ENCODE measurements around the gene UPF2. TPM values are rescaled to one million over a fixed set of nuclear protein-coding genes. Genes with fewer than 3 reads are reported as not detected.

Gene UPF2
- total and polyA plus RNA-seq, 2 donors (not counting 1 experiment from before 2014, with no cell fraction given): 8.9 to 60.0 TPM

DNA sequence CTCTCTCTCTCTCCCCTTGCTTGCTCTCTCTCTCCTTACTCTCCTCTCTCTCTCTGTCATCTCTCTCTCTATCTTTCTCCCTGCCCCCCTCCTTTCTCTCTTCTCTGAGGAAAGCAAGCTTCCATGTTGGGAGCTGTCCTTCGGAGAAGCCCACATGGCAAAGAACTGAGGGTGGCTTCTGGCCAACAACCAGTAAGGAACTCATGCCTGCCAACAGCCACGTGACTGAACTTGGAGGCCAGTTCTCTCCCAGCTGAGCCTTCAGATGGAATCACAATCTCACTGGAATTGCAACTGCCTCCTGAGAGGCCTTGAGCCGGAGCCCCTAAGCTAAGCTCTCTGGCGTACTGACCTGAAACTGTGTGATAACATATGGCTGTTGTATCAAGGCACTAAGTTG is 14.1 kb upstream of the UPF2 start:
- peaks cover 0 to 5% (median 0%) of the 10 kb centered on the region in 3 donors for H3K9me3 ChIP-seq (ENCODE audit: control extremely low read depth in 1 of 3, control insufficient read depth in 2 of 3, insufficient read depth in 1 of 3, low read length in 2 of 3)
- no peak overlapping the region for H3K4me3 Mint-ChIP-seq
- intact Hi-C loops (cut with micrococcal nuclease): no loop called here
- H3K27me3 Mint-ChIP-seq: no peaks in the 10 kb centered on the region
- H3K4me2 ChIP-seq (replicated peaks; ENCODE audit: low read depth, low read length, poor library complexity, severe bottlenecking): no peak overlapping the region
- no peaks in the 10 kb centered on the region for H3K79me2 ChIP-seq (ENCODE audit: control insufficient read depth, insufficient read depth, low read length)
- H3K27ac ChIP-seq (ENCODE audit: low read length in 2 of 2): no peak overlapping the region
- 67% methylated on average over 3 of the region's 4 CpGs for WGBS (ENCODE audit: insufficient coverage)
- ChIA-PET CTCF (interaction anchor here (0.6 kb wide), 1 partner anchor 324 kb away, joined by 3 read pairs; no protein-coding TSS in a partner anchor), POLR2A (interaction anchor here (0.6 kb wide), 1 partner anchor 286 kb away, joined by 9 read pairs; no protein-coding TSS in a partner anchor)
- peaks cover 22% of the 10 kb centered on the region for H3K4me1 Mint-ChIP-seq
- no peak overlapping the region for H3K27ac Mint-ChIP-seq
- H3K4me1 ChIP-seq (ENCODE audit: control insufficient read depth in 2 of 2, insufficient read depth in 2 of 2, low read length in 2 of 2): peaks cover 17 to 26% of the 10 kb centered on the region in 2 donors
- no peak for DNase-seq
- H2AFZ ChIP-seq (ENCODE audit: insufficient read depth, low read depth, low read length, poor library complexity, severe bottlenecking): no peak overlapping the region
- H3K36me3 ChIP-seq (replicated peaks in 1 of 2; ENCODE audit: control extremely low read depth in 1 of 2, control insufficient read depth in 1 of 2, extremely low read depth in 1 of 2, insufficient read depth in 2 of 2, low read length in 1 of 2): no peaks in the 10 kb centered on the region
- no peaks in the 10 kb centered on the region for H3K9me3 Mint-ChIP-seq (ENCODE audit: insufficient read depth)
- no peak for ATAC-seq (ENCODE audit: low read depth)
- H3K9ac ChIP-seq (ENCODE audit: low read length): no peak overlapping the region
- H3K4me3 ChIP-seq (ENCODE audit: control extremely low read depth in 1 of 5, extremely low read depth in 1 of 5, insufficient read depth in 1 of 5, low read depth in 2 of 5, low read length in 4 of 5): no peak overlapping the region
- H3K27me3 ChIP-seq (replicated peaks in 1 of 4; ENCODE audit: control extremely low read depth in 1 of 4, control insufficient read depth in 3 of 4, insufficient read depth in 4 of 4, low read length in 3 of 4): no peaks in the 10 kb centered on the region
- TF ChIP-seq EZH2 (IDR thresholded peaks at IDR 0.05; ENCODE audit: borderline replicate concordance, insufficient read depth, low read depth, low read length, poor library complexity, severe bottlenecking): no peak
- TF ChIP-seq, protein P1, sequence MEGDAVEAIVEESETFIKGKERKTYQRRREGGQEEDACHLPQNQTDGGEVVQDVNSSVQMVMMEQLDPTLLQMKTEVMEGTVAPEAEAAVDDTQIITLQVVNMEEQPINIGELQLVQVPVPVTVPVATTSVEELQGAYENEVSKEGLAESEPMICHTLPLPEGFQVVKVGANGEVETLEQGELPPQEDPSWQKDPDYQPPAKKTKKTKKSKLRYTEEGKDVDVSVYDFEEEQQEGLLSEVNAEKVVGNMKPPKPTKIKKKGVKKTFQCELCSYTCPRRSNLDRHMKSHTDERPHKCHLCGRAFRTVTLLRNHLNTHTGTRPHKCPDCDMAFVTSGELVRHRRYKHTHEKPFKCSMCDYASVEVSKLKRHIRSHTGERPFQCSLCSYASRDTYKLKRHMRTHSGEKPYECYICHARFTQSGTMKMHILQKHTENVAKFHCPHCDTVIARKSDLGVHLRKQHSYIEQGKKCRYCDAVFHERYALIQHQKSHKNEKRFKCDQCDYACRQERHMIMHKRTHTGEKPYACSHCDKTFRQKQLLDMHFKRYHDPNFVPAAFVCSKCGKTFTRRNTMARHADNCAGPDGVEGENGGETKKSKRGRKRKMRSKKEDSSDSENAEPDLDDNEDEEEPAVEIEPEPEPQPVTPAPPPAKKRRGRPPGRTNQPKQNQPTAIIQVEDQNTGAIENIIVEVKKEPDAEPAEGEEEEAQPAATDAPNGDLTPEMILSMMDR (IDR thresholded peaks at IDR 0.05): no peak
- H4K20me1 ChIP-seq (ENCODE audit: control insufficient read depth, insufficient read depth, low read length, poor library complexity, severe bottlenecking): no peaks in the 10 kb centered on the region

DNA sequence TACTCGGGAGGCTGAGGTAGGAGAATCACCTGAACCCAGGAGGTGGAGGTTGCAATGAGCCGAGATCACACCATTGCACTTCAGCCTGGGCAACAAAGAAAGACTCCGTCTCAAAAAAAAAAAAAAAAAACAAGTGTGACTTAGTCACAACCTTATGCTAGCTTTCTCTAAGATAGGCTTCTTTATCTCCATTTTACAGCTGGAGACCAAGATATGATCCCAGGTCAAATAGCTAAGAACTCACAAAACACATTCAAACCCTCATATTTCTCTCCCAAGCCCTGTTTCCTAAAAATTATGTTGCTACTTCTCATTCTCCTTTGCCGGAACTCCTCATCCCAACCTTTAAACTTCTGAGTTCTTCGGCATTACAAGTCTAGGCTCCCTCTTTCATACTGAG is 13.1 kb upstream of the UPF2 start:
- Mint-ChIP-seq H3K4me3 (no peak overlapping the region), H3K27ac (peak overlapping the region; percentile 64), H3K9me3 (ENCODE audit: insufficient read depth) (no peaks in the 10 kb centered on the region), H3K27me3 (no peaks in the 10 kb centered on the region), H3K4me1 (peaks cover 30% of the 10 kb centered on the region)
- DNase-seq (no peak), ATAC-seq (ENCODE audit: low read depth) (no peak)
- POLR2A ChIA-PET: interaction anchor here (0.7 kb wide), 1 partner anchor 66 kb away, joined by 9 read pairs; no protein-coding TSS in a partner anchor
- H3K9ac ChIP-seq (ENCODE audit: low read length): no peak overlapping the region
- intact Hi-C loops (cut with micrococcal nuclease): no loop called here
- CTCF ChIA-PET: interaction anchor here (1.5 kb wide), 1 partner anchor 13 kb away, joined by 3 read pairs; no protein-coding TSS in a partner anchor
- no peak overlapping the region for H3K4me3 ChIP-seq (ENCODE audit: control extremely low read depth in 1 of 5, extremely low read depth in 1 of 5, insufficient read depth in 1 of 5, low read depth in 2 of 5, low read length in 4 of 5)
- peaks cover 25 to 36% of the 10 kb centered on the region in 2 donors for H3K4me1 ChIP-seq (ENCODE audit: control insufficient read depth in 2 of 2, insufficient read depth in 2 of 2, low read length in 2 of 2)
- WGBS (ENCODE audit: insufficient coverage): 100% methylated on average over 1 of the region's 5 CpGs
- H3K27ac ChIP-seq (ENCODE audit: low read length in 2 of 2): no peak overlapping the region
- TF ChIP-seq, protein P1 (IDR thresholded peaks at IDR 0.05): no peak
- no peak for TF ChIP-seq EZH2 (IDR thresholded peaks at IDR 0.05; ENCODE audit: borderline replicate concordance, insufficient read depth, low read depth, low read length, poor library complexity, severe bottlenecking)
- H2AFZ ChIP-seq (ENCODE audit: insufficient read depth, low read depth, low read length, poor library complexity, severe bottlenecking): no peak overlapping the region
- peaks cover 0 to 5% (median 0%) of the 10 kb centered on the region in 3 donors for H3K9me3 ChIP-seq (ENCODE audit: control extremely low read depth in 1 of 3, control insufficient read depth in 2 of 3, insufficient read depth in 1 of 3, low read length in 2 of 3)
- no peaks in the 10 kb centered on the region for H3K27me3 ChIP-seq (replicated peaks in 1 of 4; ENCODE audit: control extremely low read depth in 1 of 4, control insufficient read depth in 3 of 4, insufficient read depth in 4 of 4, low read length in 3 of 4)
- H4K20me1 ChIP-seq (ENCODE audit: control insufficient read depth, insufficient read depth, low read length, poor library complexity, severe bottlenecking): no peaks in the 10 kb centered on the region
- H3K79me2 ChIP-seq (ENCODE audit: control insufficient read depth, insufficient read depth, low read length): no peaks in the 10 kb centered on the region
- no peaks in the 10 kb centered on the region for H3K36me3 ChIP-seq (replicated peaks in 1 of 2; ENCODE audit: control extremely low read depth in 1 of 2, control insufficient read depth in 1 of 2, extremely low read depth in 1 of 2, insufficient read depth in 2 of 2, low read length in 1 of 2)
- H3K4me2 ChIP-seq (replicated peaks; ENCODE audit: low read depth, low read length, poor library complexity, severe bottlenecking): no peak overlapping the region

Measured in B cell (primary cell).